ENCODE measurements around the gene SMC6.

- no peak for TF ChIP-seq CTCF (IDR thresholded peaks at IDR 0.05)
- TF ChIP-seq POLR2A (IDR thresholded peaks at IDR 0.05): no peak
These were observed 137.2 kb downstream of the SMC6 start for GRCh38 chr2:17616405-17616804.

Measured in adrenal gland (tissue), 5 donors.